GM10266 (cell line): ENCODE measurements around the gene ITGB3.

Source experiments
- DNase-seq: peaks from one replicate; pipeline ENCODE4 v3.0.0; 2012; ENCODE audit errors: extremely low spot score
- TF ChIP-seq, protein P1 (sequence below): IDR thresholded peaks from 2 replicates; pipeline ENCODE4 v1.5.1; 2012; ENCODE audit warnings: mild to moderate bottlenecking, low read depth; ENCODE audit not compliant: control insufficient read depth, insufficient read depth; ENCODE audit errors: missing control alignments

The ITGB3 gene

GRCh38 chr17:47287639-47288038, 34.0 kb downstream of the ITGB3 start:
- TF ChIP-seq, protein P1, sequence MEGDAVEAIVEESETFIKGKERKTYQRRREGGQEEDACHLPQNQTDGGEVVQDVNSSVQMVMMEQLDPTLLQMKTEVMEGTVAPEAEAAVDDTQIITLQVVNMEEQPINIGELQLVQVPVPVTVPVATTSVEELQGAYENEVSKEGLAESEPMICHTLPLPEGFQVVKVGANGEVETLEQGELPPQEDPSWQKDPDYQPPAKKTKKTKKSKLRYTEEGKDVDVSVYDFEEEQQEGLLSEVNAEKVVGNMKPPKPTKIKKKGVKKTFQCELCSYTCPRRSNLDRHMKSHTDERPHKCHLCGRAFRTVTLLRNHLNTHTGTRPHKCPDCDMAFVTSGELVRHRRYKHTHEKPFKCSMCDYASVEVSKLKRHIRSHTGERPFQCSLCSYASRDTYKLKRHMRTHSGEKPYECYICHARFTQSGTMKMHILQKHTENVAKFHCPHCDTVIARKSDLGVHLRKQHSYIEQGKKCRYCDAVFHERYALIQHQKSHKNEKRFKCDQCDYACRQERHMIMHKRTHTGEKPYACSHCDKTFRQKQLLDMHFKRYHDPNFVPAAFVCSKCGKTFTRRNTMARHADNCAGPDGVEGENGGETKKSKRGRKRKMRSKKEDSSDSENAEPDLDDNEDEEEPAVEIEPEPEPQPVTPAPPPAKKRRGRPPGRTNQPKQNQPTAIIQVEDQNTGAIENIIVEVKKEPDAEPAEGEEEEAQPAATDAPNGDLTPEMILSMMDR, result no peak
- no peak for DNase-seq

GRCh38 chr17:47288531-47289116, 35.0 kb downstream of the ITGB3 start:
- TF ChIP-seq, protein P1, result no peak
- DNase-seq, result no peak

GRCh38 chr17:47289302-47289701, 35.7 kb downstream of the ITGB3 start:
- TF ChIP-seq, protein P1, result no peak

DNA sequence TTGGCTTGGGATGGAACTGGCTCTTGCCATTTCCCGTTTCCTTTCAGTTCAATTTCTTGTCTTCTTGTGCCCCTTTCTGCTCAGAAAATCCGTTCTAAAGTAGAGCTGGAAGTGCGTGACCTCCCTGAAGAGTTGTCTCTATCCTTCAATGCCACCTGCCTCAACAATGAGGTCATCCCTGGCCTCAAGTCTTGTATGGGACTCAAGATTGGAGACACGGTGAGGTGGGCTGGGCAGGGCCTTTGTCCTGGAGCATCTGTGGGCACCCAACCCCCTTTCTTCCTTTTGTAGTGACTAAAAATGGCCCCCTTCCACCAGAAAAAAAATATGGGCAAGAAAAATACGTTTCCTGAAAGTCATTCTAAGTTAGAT, 37.2 kb downstream of the ITGB3 start:
- no peak for DNase-seq
- TF ChIP-seq, protein P1, result no peak

More at GRCh38 chr17:47289302-47289701, 35.7 kb downstream of the ITGB3 start:
- DNase-seq, result no peak

DNA sequence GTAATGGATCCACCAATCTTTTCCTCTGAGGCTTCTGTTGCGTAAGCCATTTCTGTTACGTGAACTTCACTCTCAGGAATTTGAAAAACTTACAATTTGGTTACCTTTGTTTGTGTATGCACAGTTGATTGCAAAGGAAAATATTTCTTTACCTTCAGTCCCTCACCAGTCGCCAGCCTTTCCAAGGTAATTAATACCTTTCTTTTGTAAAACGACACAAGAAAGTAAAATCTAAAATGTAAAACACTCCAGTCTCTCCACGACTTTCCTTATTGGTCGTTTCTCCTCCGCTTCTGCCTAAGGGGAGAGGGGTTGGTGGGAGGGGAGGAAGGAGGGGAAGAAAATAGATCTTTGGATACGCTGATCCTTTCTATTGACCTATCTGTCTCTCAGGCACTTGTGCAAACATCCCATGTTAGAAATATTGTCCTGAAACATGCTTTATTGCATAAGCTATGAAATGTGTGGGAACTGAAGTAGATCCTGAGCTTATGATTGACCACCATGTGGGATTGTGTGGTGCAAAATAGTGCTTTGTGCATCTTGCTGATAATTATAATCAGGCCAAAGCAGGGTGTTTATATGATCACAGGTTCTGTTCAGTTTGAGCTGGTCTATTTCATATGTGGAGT, 37.7 kb downstream of the ITGB3 start:
- DNase-seq, result no peak
- TF ChIP-seq, protein P1, result no peak

GRCh38 chr17:47292206-47292605, 38.6 kb downstream of the ITGB3 start:
- no peak for DNase-seq
- TF ChIP-seq, protein P1, result no peak
